SHP77 (cell line): ENCODE data around the gene TMEM184A.
"Not testable (repeated sequence)": the region's sequence is repeated elsewhere in the genome, so short reads cannot be mapped to it uniquely, and the experiment has no call there.

Source experiments
- DNase-seq, 2 experiments: peaks; one replicate each; lab custom pipeline; 2025; lab: John Stamatoyannopoulos, UW

The TMEM184A gene

GRCh38 chr7:1590476-1590875, 34.5 kb upstream of the TMEM184A start:
- DNase-seq = no peak

GRCh38 chr7:1588978-1589377, 33.0 kb upstream of the TMEM184A start:
- no peak for DNase-seq

GRCh38 chr7:1587738-1588137, 31.7 kb upstream of the TMEM184A start:
- DNase-seq = no peak

- peak; percentile 35 to 61 for DNase-seq
Measured at GRCh38 chr7:1586827-1587705, 31.1 kb upstream of the TMEM184A start.

GRCh38 chr7:1586126-1586826, 30.3 kb upstream of the TMEM184A start:
- DNase-seq = no peak

- no peak for DNase-seq
Measured at GRCh38 chr7:1585142-1585981, 29.4 kb upstream of the TMEM184A start.

GRCh38 chr7:1584700-1585099, 28.7 kb upstream of the TMEM184A start:
- no peak for DNase-seq

GRCh38 chr7:1583241-1583930, 27.4 kb upstream of the TMEM184A start:
- DNase-seq = not testable (repeated sequence)

- peak; percentile 28 to 56 for DNase-seq
Measured at GRCh38 chr7:1580422-1581030, 24.5 kb upstream of the TMEM184A start.

GRCh38 chr7:1579481-1580421, 23.7 kb upstream of the TMEM184A start:
- DNase-seq = peak; percentile 79 to 85

- no peak for DNase-seq
Measured at GRCh38 chr7:1578513-1578912, 22.5 kb upstream of the TMEM184A start.

- DNase-seq = no peak
Measured at GRCh38 chr7:1576521-1577253, 20.7 kb upstream of the TMEM184A start.

- DNase-seq = no peak
Measured at GRCh38 chr7:1575809-1576208, 19.8 kb upstream of the TMEM184A start.

GRCh38 chr7:1572111-1572822, 16.3 kb upstream of the TMEM184A start:
- no peak for DNase-seq

GRCh38 chr7:1569833-1570632, 14.0 kb upstream of the TMEM184A start, which contains the start of gene PSMG3:
Gene PSMG3, minus strand, starts transcription at chr7:1570032. Its CDS starts 693 bp downstream, at chr7:1569339.
- peak; percentile 91 to 98 for DNase-seq

- DNase-seq = no peak
Measured at GRCh38 chr7:1569440-1569832, 13.4 kb upstream of the TMEM184A start.

GRCh38 chr7:1569016-1569415, 13.0 kb upstream of the TMEM184A start:
- DNase-seq = peak; percentile 39 to 83
